Lower lobe of right lung (tissue), 2 donors: ENCODE results near the gene BATF3. TPM values are rescaled to one million over a fixed set of nuclear protein-coding genes. Genes with fewer than 3 reads are reported as not detected.

Experiments
- ATAC-seq, 2 donors: fragments of 200-7000 bp; cut with Tn5 transposase; one replicate each; pipeline ENCODE4 v1.9.1; 2020 to 2022; ENCODE audit warnings: mild to moderate bottlenecking in 2 of 2, moderate library complexity in 2 of 2
- DNase-seq: peaks from one replicate; pipeline ENCODE4 v3.0.0-alpha.2; 2020
- H3K27ac ChIP-seq: fragments of 200-600 bp; one replicate; pipeline ENCODE4 v1.8.0; 2022
- H3K27me3 ChIP-seq: fragments of 200-600 bp; one replicate; pipeline ENCODE4 v1.8.0; 2022; ENCODE audit warnings: low read depth
- H3K36me3 ChIP-seq: fragments of 200-600 bp; one replicate; pipeline ENCODE4 v1.8.0; 2022; ENCODE audit warnings: mild to moderate bottlenecking
- H3K4me1 ChIP-seq: fragments of 200-600 bp; one replicate; pipeline ENCODE4 v1.8.0; 2022
- H3K4me3 ChIP-seq: fragments of 200-600 bp; one replicate; pipeline ENCODE4 v1.8.0; 2022; ENCODE audit warnings: mild to moderate bottlenecking
- H3K9me3 ChIP-seq: fragments of 200-600 bp; one replicate; pipeline ENCODE4 v1.8.0; 2022
- CTCF ChIP-seq: fragments of 200-600 bp; IDR thresholded peaks from one replicate; pipeline ENCODE4 v1.8.0; 2022; ENCODE audit warnings: antibody characterized with exemption, mild to moderate bottlenecking
- intact Hi-C: fragments of 100-400 bp; cut with DNase I; formaldehyde crosslinking; loops from one replicate; pipeline ENCODE4 v1.11.0; 2022
- total RNA-seq: library from RNA; stranded (reverse); fragmentation: NEBNext Ultra II Directional; extraction: Animal tissue kit (Norgen Biotek cat#: 25700); gene quantifications from one replicate; pipeline ENCODE4 v1.2.1, GENCODE V29; 2021
- donor health status: DM: no; HTN: yes; CAD: no; lungs with severe emphysema.

Gene BATF3
- total RNA-seq, 1 donor from 2014 or later = 12.8 TPM

GRCh38 chr1:212638492-212639151 is 61.0 kb downstream of the BATF3 start:
- no peak for TF ChIP-seq CTCF
- H3K4me3 ChIP-seq = no peak overlapping the region
- peaks cover 31% of the 10 kb centered on the region for H3K4me1 ChIP-seq
- no peak for DNase-seq
- ATAC-seq = peak in 1 of 2 donors; percentile 14
- peak overlapping the region; percentile 68 for H3K27ac ChIP-seq
- H3K27me3 ChIP-seq = no peaks in the 10 kb centered on the region
- peaks cover 7% of the 10 kb centered on the region for H3K9me3 ChIP-seq
- H3K36me3 ChIP-seq = no peaks in the 10 kb centered on the region
- intact Hi-C loops = no loop called here

DNA sequence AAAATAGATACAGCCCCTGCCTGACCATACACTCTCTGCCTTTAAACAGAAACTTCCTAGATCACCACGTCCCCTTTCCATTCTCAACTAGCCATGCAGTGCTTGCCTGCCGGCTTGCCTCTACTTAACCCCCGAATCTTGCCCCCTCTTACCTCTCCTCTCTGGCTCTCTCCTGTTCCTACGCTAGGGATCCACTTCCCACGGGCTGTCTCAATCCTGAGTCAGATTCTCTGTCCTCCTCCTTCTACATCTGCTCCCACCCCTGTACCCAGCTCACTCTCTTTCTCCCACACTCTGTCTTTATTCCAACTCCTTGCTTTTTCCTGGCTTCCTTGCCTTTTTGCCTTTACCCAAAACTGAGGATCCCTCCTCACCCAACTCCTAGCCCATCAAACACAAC is 61.7 kb downstream of the BATF3 start:
- intact Hi-C loops = no loop called here
- Histone ChIP-seq H3K4me1 (peaks cover 31% of the 10 kb centered on the region), H3K27ac (peak overlapping the region; percentile 68), H3K36me3 (no peaks in the 10 kb centered on the region), H3K4me3 (no peak overlapping the region), H3K27me3 (no peaks in the 10 kb centered on the region), H3K9me3 (peaks cover 7% of the 10 kb centered on the region)
- TF ChIP-seq CTCF = no peak
- no peak for DNase-seq
- ATAC-seq = no peak

Other genes with a start within 250 kb of the BATF3 start
- gene ATF3, start 91.1 kb downstream of the BATF3 start, total RNA-seq = 25.8 TPM
- 30.8 TPM for gene NSL1, start 91.9 kb upstream of the BATF3 start, total RNA-seq
- 12.3 TPM for gene TATDN3, start 92.1 kb upstream of the BATF3 start, total RNA-seq
- not detected for gene SPATA45, start 147.8 kb upstream of the BATF3 start, total RNA-seq
- gene FLVCR1, start 158.4 kb upstream of the BATF3 start, total RNA-seq = 6.3 TPM